ENCODE data around the gene TAB3. TPM values are rescaled to one million over a fixed set of nuclear protein-coding genes. Genes with fewer than 3 reads are reported as not detected.

TAB3 gene
- total and polyA plus RNA-seq, 9 of the 15 experiments (the other 6 are each of a cell fraction or from before 2014, with no cell fraction given), result 2.4 to 31.1 (median 15.5) TPM

GRCh38 chrX:30812326-30812725, 76.7 kb downstream of the TAB3 start:
- no peak for DNase-seq (ENCODE audit: extremely low read depth in 1 of 4, low spot score in 3 of 4)
- Histone ChIP-seq H2AFZ (ENCODE audit: low read depth, low read length) (no peak overlapping the region), H4K20me1 (replicated peaks; ENCODE audit: control insufficient read depth, insufficient read depth, low read length) (no peaks in the 10 kb centered on the region), H3K36me3 (ENCODE audit: control insufficient read depth, insufficient read depth, low read length) (no peaks in the 10 kb centered on the region), H3K4me1 (replicated peaks in 1 of 2; ENCODE audit: control insufficient read depth in 2 of 2, insufficient read depth in 2 of 2, low read length in 2 of 2) (no peaks in the 10 kb centered on the region), H3K9ac (ENCODE audit: insufficient read depth in 1 of 2, low read depth in 2 of 2, low read length in 2 of 2) (no peak overlapping the region), H3K9me1 (ENCODE audit: control insufficient read depth, insufficient read depth, low read length) (no peaks in the 10 kb centered on the region), H3K27me3 (ENCODE audit: control insufficient read depth in 2 of 2, insufficient read depth in 2 of 2, low read length in 2 of 2) (peaks cover 2 to 5% of the 10 kb centered on the region in 2 experiments; a peak in 2 of 5 replicates), H3K79me2 (ENCODE audit: control insufficient read depth, insufficient read depth, low read length) (no peaks in the 10 kb centered on the region), H3K9me3 (replicated peaks; ENCODE audit: control insufficient read depth, insufficient read depth, low read depth, low read length) (no peaks in the 10 kb centered on the region), H3K4me3 (no peak overlapping the region), H3K4me2 (ENCODE audit: insufficient read depth, low read length) (no peak overlapping the region), H3K27ac (ENCODE audit: extremely low read depth, low read depth, low read length) (no peak overlapping the region)
- no peak for FAIRE-seq
- 0% methylated on average over 1 of the region's 1 CpG for WGBS (ENCODE audit: insufficient coverage, low coverage, missing lambda C conversion rate)
- in situ Hi-C loops (cut with MboI), result no loop called here
- intact Hi-C loops (cut with micrococcal nuclease), result no loop called here
- CTCF ChIA-PET (ENCODE audit: low intra/inter-chr PET ratio), result no interaction called here
- BruUV-seq (replicated peaks), result no TSS peak
- POLR2A ChIA-PET, result no interaction called here
- ATAC-seq, result no peak
- TF ChIP-seq VEZF1 (CRISPR knock-in tag; IDR thresholded peaks at IDR 0.05) (no peak), MED1 (CRISPR knock-in tag; IDR thresholded peaks at IDR 0.05; ENCODE audit: borderline replicate concordance) (no peak), PTTG1 (tag; IDR thresholded peaks at IDR 0.05; ENCODE audit: low read depth) (no peak), FOXK2 (conservative IDR thresholded peaks at IDR 0.05 in 1 of 2, IDR thresholded peaks at IDR 0.05 in 1 of 2; ENCODE audit: low read depth in 2 of 2) (no peak), TAF15 (IDR thresholded peaks at IDR 0.05; ENCODE audit: low read depth, low read length) (no peak), CUX1 (CRISPR knock-in tag; IDR thresholded peaks at IDR 0.05) (no peak), HNRNPL (IDR thresholded peaks at IDR 0.05; ENCODE audit: low read depth, low read length) (no peak), ZNF175 (CRISPR knock-in tag; IDR thresholded peaks at IDR 0.05; ENCODE audit: low read depth) (no peak), ZNF668 (CRISPR knock-in tag; IDR thresholded peaks at IDR 0.05) (no peak), SMC3 (conservative IDR thresholded peaks at IDR 0.05; ENCODE audit: insufficient read depth, low read depth, low read length) (no peak), ZNF184 (CRISPR knock-in tag; IDR thresholded peaks at IDR 0.05) (no peak), ZKSCAN3 (CRISPR knock-in tag; IDR thresholded peaks at IDR 0.05) (no peak)
